IMR-90 (cell line): Measurements from ENCODE around the gene CALN1. TPM values are rescaled to one million over a fixed set of nuclear protein-coding genes. Genes with fewer than 3 reads are reported as not detected.

Source experiments
- ATAC-seq: fragments of 200-7000 bp; cut with Tn5 transposase; 2 replicates; pipeline ENCODE4 v1.9.1; 2020; ENCODE audit warnings: low read depth, mild to moderate bottlenecking, moderate library complexity
- BruUV-seq: library from RNA; stranded (reverse); fragments of 400-500 nt; replicated peaks from 2 replicates; lab custom pipeline; 2021; lab: Mats Ljungman, UMichigan
- CTCF ChIA-PET: fragments of 300-600 bp; formaldehyde crosslinking; extraction: SDS; loops from one replicate; lab custom pipeline; 2021; ENCODE audit warnings: antibody characterized with exemption; lab: Yijun Ruan, JAX
- POLR2A ChIA-PET: fragments of 300-600 bp; sonication (Branson Sonifier 250); formaldehyde crosslinking; loops from one replicate; lab custom pipeline; 2022; ENCODE audit warnings: antibody characterized with exemption; ENCODE audit not compliant: unreplicated experiment; lab: Charles Lee
- DNase-seq: peaks from one replicate; pipeline ENCODE4 v3.0.0; 2013
- H2AFZ ChIP-seq: replicated peaks from 2 replicates; pipeline ENCODE3; 2013; ENCODE audit warnings: low read length, mild to moderate bottlenecking; ENCODE audit not compliant: poor library complexity
- H2AK5ac ChIP-seq: 2 replicates; pipeline ENCODE4 v1.6.1; 2013; ENCODE audit warnings: low read depth, low read length, inconsistent platforms
- H2AK9ac ChIP-seq: replicated peaks from 2 replicates; pipeline ENCODE3; 2013; ENCODE audit warnings: mild to moderate bottlenecking, low read depth, low read length, moderate library complexity; ENCODE audit not compliant: poor library complexity
- H2BK120ac ChIP-seq: 2 replicates; pipeline ENCODE4 v1.6.1; 2013; ENCODE audit warnings: low read depth, low read length, inconsistent platforms
- H2BK15ac ChIP-seq: 3 replicates; pipeline ENCODE4 v1.6.1; 2013; ENCODE audit warnings: low read depth, low read length, inconsistent platforms
- H2BK20ac ChIP-seq: 2 replicates; pipeline ENCODE4 v1.6.1; 2013; ENCODE audit warnings: low read depth, mild to moderate bottlenecking, inconsistent platforms, low read length, moderate library complexity
- H2BK5ac ChIP-seq: 2 replicates; pipeline ENCODE4 v1.6.1; 2013; ENCODE audit warnings: mild to moderate bottlenecking, low read depth, low read length, inconsistent platforms; ENCODE audit not compliant: poor library complexity, severe bottlenecking
- H3K14ac ChIP-seq: replicated peaks from 2 replicates; pipeline ENCODE4 v1.6.1; 2013; ENCODE audit warnings: low read depth, low read length, inconsistent platforms
- H3K18ac ChIP-seq: 2 replicates; pipeline ENCODE4 v1.6.1; 2013; ENCODE audit warnings: low read depth, low read length, control low read depth
- H3K23ac ChIP-seq: 2 replicates; pipeline ENCODE4 v1.6.1; 2013; ENCODE audit warnings: low read depth, low read length, inconsistent platforms
- H3K27ac ChIP-seq: 2 replicates; pipeline ENCODE4 v1.5.1; 2013; ENCODE audit warnings: mild to moderate bottlenecking, control low read depth, low read length; ENCODE audit not compliant: insufficient read depth
- H3K27me3 ChIP-seq: 2 replicates; pipeline ENCODE4 v1.6.1; 2013; ENCODE audit warnings: low read length; ENCODE audit not compliant: control insufficient read depth, insufficient read depth
- H3K36me3 ChIP-seq: 2 replicates; pipeline ENCODE4 v1.6.1; 2013; ENCODE audit warnings: low read length, mixed read lengths; ENCODE audit not compliant: control insufficient read depth, insufficient read depth
- H3K4ac ChIP-seq: 2 replicates; pipeline ENCODE4 v1.6.1; 2013; ENCODE audit warnings: low read depth, low read length, inconsistent platforms
- H3K4me1 ChIP-seq: 2 replicates; pipeline ENCODE4 v1.6.1; 2013; ENCODE audit warnings: low read length, mixed read lengths; ENCODE audit not compliant: control insufficient read depth, insufficient read depth
- H3K4me2 ChIP-seq: 2 replicates; pipeline ENCODE4 v1.6.1; 2013; ENCODE audit warnings: low read depth, mild to moderate bottlenecking, control low read depth, low read length, moderate library complexity
- H3K4me3 ChIP-seq: 2 replicates; pipeline ENCODE4 v1.5.1; 2013; ENCODE audit warnings: low read depth, mild to moderate bottlenecking, control low read depth, low read length, moderate library complexity; ENCODE audit not compliant: insufficient read depth
- H3K56ac ChIP-seq: 2 replicates; pipeline ENCODE4 v1.6.1; 2013; ENCODE audit warnings: low read length, inconsistent platforms; ENCODE audit not compliant: insufficient read depth; ENCODE audit errors: extremely low read depth
- H3K79me1 ChIP-seq, 2 experiments: 2 replicates each; pipeline ENCODE4 v1.6.1; 2013; ENCODE audit warnings: low read length in 2 of 2, inconsistent platforms in 1 of 2, low read depth in 1 of 2
- H3K9ac ChIP-seq: 2 replicates; pipeline ENCODE4 v1.6.1; 2013; ENCODE audit warnings: low read depth, low read length, control low read depth
- H3K9me1 ChIP-seq: 2 replicates; pipeline ENCODE4 v1.6.1; 2013; ENCODE audit warnings: low read length, inconsistent platforms; ENCODE audit not compliant: insufficient read depth
- H3K9me3 ChIP-seq: 2 replicates; pipeline ENCODE4 v1.6.1; 2013; ENCODE audit warnings: low read length; ENCODE audit not compliant: control insufficient read depth, insufficient read depth
- H4K20me1 ChIP-seq: 2 replicates; pipeline ENCODE4 v1.6.1; 2013; ENCODE audit warnings: low read length, inconsistent platforms; ENCODE audit not compliant: insufficient read depth
- H4K5ac ChIP-seq: 2 replicates; pipeline ENCODE4 v1.6.1; 2013; ENCODE audit warnings: mild to moderate bottlenecking, low read depth, low read length, control low read depth
- H4K8ac ChIP-seq, 2 experiments: 2 replicates each; pipeline ENCODE4 v1.6.1; 2013; ENCODE audit warnings: low read depth in 2 of 2, low read length in 2 of 2, control low read depth in 1 of 2, inconsistent platforms in 1 of 2
- H4K91ac ChIP-seq: 2 replicates; pipeline ENCODE4 v1.6.1; 2013; ENCODE audit warnings: low read depth, low read length, inconsistent platforms; ENCODE audit not compliant: insufficient read depth
- BHLHE40 ChIP-seq: fragments of 150-350 bp; IDR thresholded peaks from 2 replicates; pipeline ENCODE4 v1.6.1; 2016; ENCODE audit warnings: mild to moderate bottlenecking, low read depth, low read length
- CEBPB ChIP-seq: IDR thresholded peaks from 2 replicates; pipeline ENCODE4 v1.6.1; 2012; ENCODE audit warnings: low read depth, low read length, improper control_type of control experiment
- CHD1 ChIP-seq: IDR thresholded peaks from 2 replicates; pipeline ENCODE4 v1.6.1; 2012; ENCODE audit warnings: low read depth, low read length, improper control_type of control experiment
- FOS ChIP-seq: fragments of 150-350 bp; IDR thresholded peaks from 2 replicates; pipeline ENCODE4 v1.6.1; 2016; ENCODE audit warnings: low read depth, low read length
- MAFK ChIP-seq: IDR thresholded peaks from 2 replicates; pipeline ENCODE4 v1.6.1; 2012; ENCODE audit warnings: low read depth, low read length, improper control_type of control experiment
- MAZ ChIP-seq: IDR thresholded peaks from 2 replicates; pipeline ENCODE4 v1.6.1; 2012; ENCODE audit warnings: low read depth, mild to moderate bottlenecking, low read length, improper control_type of control experiment, moderate library complexity, borderline replicate concordance
- MXI1 ChIP-seq: IDR thresholded peaks from 2 replicates; pipeline ENCODE4 v1.6.1; 2012; ENCODE audit warnings: low read depth, mild to moderate bottlenecking, low read length, moderate library complexity, borderline replicate concordance
- NFE2L2 ChIP-seq: fragments of 150-350 bp; IDR thresholded peaks from 2 replicates; pipeline ENCODE4 v1.6.1; 2016; ENCODE audit warnings: low read depth, mild to moderate bottlenecking, low read length
- POLR2A ChIP-seq: IDR thresholded peaks from 2 replicates; pipeline ENCODE4 v1.6.1; 2012; ENCODE audit warnings: mild to moderate bottlenecking, low read depth, low read length
- RAD21 ChIP-seq: IDR thresholded peaks from 2 replicates; pipeline ENCODE4 v1.6.1; 2012; ENCODE audit warnings: low read length, improper control_type of control experiment
- RCOR1 ChIP-seq: IDR thresholded peaks from 2 replicates; pipeline ENCODE4 v1.6.1; 2012; ENCODE audit warnings: mild to moderate bottlenecking, low read length, improper control_type of control experiment; ENCODE audit not compliant: insufficient replicate concordance
- RFX5 ChIP-seq: IDR thresholded peaks from 2 replicates; pipeline ENCODE4 v1.8.0; 2012; ENCODE audit warnings: low read depth, mild to moderate bottlenecking, low read length, moderate library complexity
- SMC3 ChIP-seq: fragments of 150-350 bp; IDR thresholded peaks from 2 replicates; pipeline ENCODE4 v1.6.1; 2016; ENCODE audit warnings: low read depth, mild to moderate bottlenecking, antibody characterized with exemption, low read length, moderate library complexity
- WGBS, 2 experiments: methylation state at CpG; one replicate each; pipeline versions ENCODE4 v1.1.5 to v1.1.7; 2013; ENCODE audit warnings: missing lambda C conversion rate in 2 of 2; ENCODE audit not compliant: insufficient read length in 1 of 2; ENCODE audit errors: extremely low coverage in 2 of 2; 5-methylcytosine and 5-hydroxymethylcytosine counted together
- dilution Hi-C: fragments of 300-500 bp; cut with HindIII; formaldehyde crosslinking; loops from one replicate; pipeline ENCODE4 v1.14.3; 2018; ENCODE audit warnings: low sequenced_read_pairs; ENCODE audit not compliant: unreplicated experiment
- in situ Hi-C: fragments of 300-500 bp; cut with MboI; formaldehyde crosslinking; loops from 3 replicates; pipeline ENCODE4 v1.14.3; 2019; ENCODE audit warnings: low sequenced_read_pairs, inconsistent platforms, mixed read lengths
- intact Hi-C: fragments of 100-400 bp; cut with micrococcal nuclease; formaldehyde crosslinking; loops from 2 replicates; pipeline ENCODE4 v1.10.0; 2022
- polyA plus RNA-seq, 3 experiments: library from polyadenylated mRNA; depleted of rRNA; stranded (reverse); fragments of >200 nt; gene quantifications; 2 replicates each; pipeline ENCODE4 v1.2.3, GENCODE V29; 2012; ENCODE audit warnings: low replicate concordance in 1 of 3
- total RNA-seq: library from RNA; depleted of rRNA; stranded (reverse); fragments of >200 nt; gene quantifications from 2 replicates; pipeline ENCODE4 v1.2.3, GENCODE V29; 2012
- TF ChIP-seq, protein P1 (sequence below): fragments of 150-350 bp; IDR thresholded peaks from 2 replicates; pipeline ENCODE4 v1.6.1; 2016; ENCODE audit warnings: low read depth, mild to moderate bottlenecking, low read length, moderate library complexity, borderline replicate concordance
- TF ChIP-seq, protein P2 (sequence below): fragments of 150-350 bp; IDR thresholded peaks from 2 replicates; pipeline ENCODE4 v1.6.1; 2017; ENCODE audit warnings: mild to moderate bottlenecking, antibody characterized with exemption, low read length, low read depth
- TF ChIP-seq, protein P3 (sequence below): conservative IDR thresholded peaks from 2 replicates; pipeline ENCODE4 v1.5.1; 2012; ENCODE audit warnings: mild to moderate bottlenecking, low read depth, low read length, improper control_type of control experiment

Gene CALN1
- total and polyA plus RNA-seq, 2 of the 4 experiments (the other 2 are of a cell fraction) = not detected

DNA sequence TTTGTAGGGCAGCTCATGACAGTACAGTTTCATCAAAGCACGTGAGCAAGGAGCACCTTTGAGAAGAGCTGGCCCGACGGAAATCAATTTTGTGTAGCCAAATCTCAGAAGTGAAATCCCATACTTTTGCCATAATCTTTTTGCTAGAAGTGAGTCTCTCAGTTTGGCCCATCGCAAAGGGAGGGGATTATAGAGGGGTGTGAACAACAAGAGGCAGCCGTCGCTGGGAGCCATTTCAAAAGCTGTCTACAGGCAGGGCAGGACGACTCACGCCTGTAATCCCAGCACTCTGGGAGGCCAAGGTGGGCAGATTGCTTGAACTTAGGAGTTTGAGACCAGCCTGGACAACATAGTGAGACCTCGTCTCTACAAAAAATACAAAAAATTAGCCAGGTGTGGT, 680.4 kb downstream of the CALN1 start:
- intact Hi-C loops = no loop called here
- Histone ChIP-seq H4K8ac (no peak overlapping the region), H3K4me1 (no peaks in the 10 kb centered on the region), H3K18ac (no peak overlapping the region), H2BK15ac (no peak overlapping the region), H3K23ac (no peak overlapping the region), H2AK5ac (no peak overlapping the region), H3K4ac (no peak overlapping the region), H3K9ac (no peak overlapping the region), H3K56ac (no peak overlapping the region), H2BK120ac (no peak overlapping the region), H2BK20ac (no peak overlapping the region), H3K4me2 (no peak overlapping the region), H4K20me1 (no peaks in the 10 kb centered on the region), H3K27me3 (no peaks in the 10 kb centered on the region), H4K91ac (no peak overlapping the region), H3K14ac (no peak overlapping the region), H3K9me3 (no peaks in the 10 kb centered on the region), H4K5ac (no peak overlapping the region), H2AK9ac (no peak overlapping the region), H3K9me1 (no peaks in the 10 kb centered on the region), H2AFZ (no peak overlapping the region), H3K4me3 (no peak overlapping the region), H3K27ac (no peak overlapping the region), H2BK5ac (no peak overlapping the region), H3K79me1 (no peaks in the 10 kb centered on the region), H3K36me3 (no peaks in the 10 kb centered on the region)
- ChIA-PET POLR2A (no interaction called here), CTCF (no interaction called here)
- in situ Hi-C loops = loop anchor here (25.0 kb wide), 1 partner anchor 894 kb away; no protein-coding TSS in a partner anchor
- DNase-seq = no peak
- WGBS, 2 experiments = 33% methylated on average over 1 of the region's 9 CpGs; no CpG with 5 or more reads in 1 of the 2 experiments
- TF ChIP-seq NFE2L2 (no peak), CHD1 (no peak), BHLHE40 (no peak), CEBPB (no peak), RCOR1 (no peak), MAFK (no peak), RFX5 (no peak), MXI1 (no peak), RAD21 (no peak), POLR2A (no peak), FOS (no peak), MAZ (no peak), SMC3 (no peak)
- TF ChIP-seq, protein P1, sequence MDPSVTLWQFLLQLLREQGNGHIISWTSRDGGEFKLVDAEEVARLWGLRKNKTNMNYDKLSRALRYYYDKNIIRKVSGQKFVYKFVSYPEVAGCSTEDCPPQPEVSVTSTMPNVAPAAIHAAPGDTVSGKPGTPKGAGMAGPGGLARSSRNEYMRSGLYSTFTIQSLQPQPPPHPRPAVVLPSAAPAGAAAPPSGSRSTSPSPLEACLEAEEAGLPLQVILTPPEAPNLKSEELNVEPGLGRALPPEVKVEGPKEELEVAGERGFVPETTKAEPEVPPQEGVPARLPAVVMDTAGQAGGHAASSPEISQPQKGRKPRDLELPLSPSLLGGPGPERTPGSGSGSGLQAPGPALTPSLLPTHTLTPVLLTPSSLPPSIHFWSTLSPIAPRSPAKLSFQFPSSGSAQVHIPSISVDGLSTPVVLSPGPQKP = no peak
- TF ChIP-seq, protein P2, sequence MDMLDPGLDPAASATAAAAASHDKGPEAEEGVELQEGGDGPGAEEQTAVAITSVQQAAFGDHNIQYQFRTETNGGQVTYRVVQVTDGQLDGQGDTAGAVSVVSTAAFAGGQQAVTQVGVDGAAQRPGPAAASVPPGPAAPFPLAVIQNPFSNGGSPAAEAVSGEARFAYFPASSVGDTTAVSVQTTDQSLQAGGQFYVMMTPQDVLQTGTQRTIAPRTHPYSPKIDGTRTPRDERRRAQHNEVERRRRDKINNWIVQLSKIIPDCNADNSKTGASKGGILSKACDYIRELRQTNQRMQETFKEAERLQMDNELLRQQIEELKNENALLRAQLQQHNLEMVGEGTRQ = no peak
- TF ChIP-seq, protein P3, sequence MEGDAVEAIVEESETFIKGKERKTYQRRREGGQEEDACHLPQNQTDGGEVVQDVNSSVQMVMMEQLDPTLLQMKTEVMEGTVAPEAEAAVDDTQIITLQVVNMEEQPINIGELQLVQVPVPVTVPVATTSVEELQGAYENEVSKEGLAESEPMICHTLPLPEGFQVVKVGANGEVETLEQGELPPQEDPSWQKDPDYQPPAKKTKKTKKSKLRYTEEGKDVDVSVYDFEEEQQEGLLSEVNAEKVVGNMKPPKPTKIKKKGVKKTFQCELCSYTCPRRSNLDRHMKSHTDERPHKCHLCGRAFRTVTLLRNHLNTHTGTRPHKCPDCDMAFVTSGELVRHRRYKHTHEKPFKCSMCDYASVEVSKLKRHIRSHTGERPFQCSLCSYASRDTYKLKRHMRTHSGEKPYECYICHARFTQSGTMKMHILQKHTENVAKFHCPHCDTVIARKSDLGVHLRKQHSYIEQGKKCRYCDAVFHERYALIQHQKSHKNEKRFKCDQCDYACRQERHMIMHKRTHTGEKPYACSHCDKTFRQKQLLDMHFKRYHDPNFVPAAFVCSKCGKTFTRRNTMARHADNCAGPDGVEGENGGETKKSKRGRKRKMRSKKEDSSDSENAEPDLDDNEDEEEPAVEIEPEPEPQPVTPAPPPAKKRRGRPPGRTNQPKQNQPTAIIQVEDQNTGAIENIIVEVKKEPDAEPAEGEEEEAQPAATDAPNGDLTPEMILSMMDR = no peak
- no TSS peak for BruUV-seq
- dilution Hi-C loops = no loop called here
- ATAC-seq = no peak
